Colonic mucosa (tissue), 4 donors: Measurements from ENCODE around the gene WNT5A. TPM values are rescaled to one million over a fixed set of nuclear protein-coding genes. Genes with fewer than 3 reads are reported as not detected.

Experiments
- DNase-seq: peaks from one replicate; pipeline ENCODE4 v3.0.0-alpha.2; 2020
- H3K27ac ChIP-seq: fragments of 200-600 bp; one replicate; pipeline ENCODE4 v1.8.0; 2021
- H3K27me3 ChIP-seq: fragments of 200-600 bp; one replicate; pipeline ENCODE4 v1.8.0; 2021
- H3K36me3 ChIP-seq: fragments of 200-600 bp; one replicate; pipeline ENCODE4 v1.8.0; 2021
- H3K4me1 ChIP-seq: fragments of 200-600 bp; one replicate; pipeline ENCODE4 v1.8.0; 2021; ENCODE audit warnings: mild to moderate bottlenecking
- H3K4me3 ChIP-seq: fragments of 200-600 bp; one replicate; pipeline ENCODE4 v1.8.0; 2021
- H3K9ac ChIP-seq, 2 donors: one replicate each; pipeline ENCODE4 v1.7.0; 2013; ENCODE audit warnings: control low read depth in 2 of 2, low read depth in 2 of 2, low read length in 2 of 2
- H3K9me3 ChIP-seq: fragments of 200-600 bp; one replicate; pipeline ENCODE4 v1.8.0; 2021
- intact Hi-C: fragments of 100-400 bp; cut with DNase I; formaldehyde crosslinking; loops from one replicate; pipeline ENCODE4 v1.14.1; 2022
- total RNA-seq, 2 donors: library from RNA; stranded (reverse); fragmentation: NEBNext Ultra II Directional in 1 of 2; extraction: Animal tissue kit (Norgen Biotek cat#: 25700) in 1 of 2; gene quantifications; one replicate each; pipeline ENCODE4 v1.2.1, GENCODE V29; 2021
- TF ChIP-seq, protein P1 (sequence below): fragments of 200-600 bp; IDR thresholded peaks from one replicate; pipeline ENCODE4 v1.8.0; 2022; ENCODE audit warnings: antibody characterized with exemption, mild to moderate bottlenecking
- donor health status: healthy.
- donor health status: DM: no; HTN: no; CAD: no.
- donor health status: DM: no; HTN: no; CAD: no.

WNT5A gene
- total RNA-seq, 2 donors from 2014 or later: 3.9 to 7.2 TPM

DNA sequence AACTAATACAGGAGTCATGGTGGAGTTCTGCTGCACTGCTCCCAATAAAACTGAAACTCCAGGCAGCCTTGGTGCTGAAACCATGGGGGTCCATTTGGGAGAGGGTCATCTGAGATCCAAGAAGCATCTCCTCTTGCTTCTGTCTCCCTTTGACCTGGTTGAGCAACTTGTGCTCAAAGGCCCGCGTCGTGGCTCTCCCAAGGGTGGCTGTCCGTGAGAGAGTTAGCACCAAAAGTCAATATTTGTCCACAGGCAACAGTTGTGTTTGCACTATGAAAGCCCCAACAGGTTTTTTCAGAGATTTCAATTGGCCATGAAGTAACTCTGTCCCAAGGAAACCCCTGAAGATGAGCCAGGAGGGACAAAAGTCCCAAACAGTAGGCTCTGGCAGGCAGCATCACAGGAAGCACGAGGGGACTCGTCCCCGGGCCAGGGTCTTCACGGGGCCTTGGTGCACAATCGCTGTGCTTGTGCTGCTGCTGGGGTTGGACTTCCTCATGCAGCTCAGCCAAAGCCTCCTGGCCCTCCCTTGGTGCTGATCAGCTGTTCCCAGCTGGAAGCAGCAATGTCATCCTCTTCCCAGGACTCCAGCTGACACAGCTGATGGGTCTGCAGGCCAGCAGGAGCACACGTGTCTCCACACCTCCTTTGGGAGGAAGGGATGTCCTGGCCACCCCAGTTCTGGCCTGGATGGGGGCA, 39.4 kb upstream of the WNT5A start:
- H3K36me3 ChIP-seq: no peaks in the 10 kb centered on the region
- no peaks in the 10 kb centered on the region for H3K27me3 ChIP-seq
- H3K27ac ChIP-seq: peak overlapping the region; percentile 9
- no peaks in the 10 kb centered on the region for H3K4me1 ChIP-seq
- DNase-seq: peak; percentile 47
- no peak overlapping the region for H3K9ac ChIP-seq
- TF ChIP-seq, protein P1, sequence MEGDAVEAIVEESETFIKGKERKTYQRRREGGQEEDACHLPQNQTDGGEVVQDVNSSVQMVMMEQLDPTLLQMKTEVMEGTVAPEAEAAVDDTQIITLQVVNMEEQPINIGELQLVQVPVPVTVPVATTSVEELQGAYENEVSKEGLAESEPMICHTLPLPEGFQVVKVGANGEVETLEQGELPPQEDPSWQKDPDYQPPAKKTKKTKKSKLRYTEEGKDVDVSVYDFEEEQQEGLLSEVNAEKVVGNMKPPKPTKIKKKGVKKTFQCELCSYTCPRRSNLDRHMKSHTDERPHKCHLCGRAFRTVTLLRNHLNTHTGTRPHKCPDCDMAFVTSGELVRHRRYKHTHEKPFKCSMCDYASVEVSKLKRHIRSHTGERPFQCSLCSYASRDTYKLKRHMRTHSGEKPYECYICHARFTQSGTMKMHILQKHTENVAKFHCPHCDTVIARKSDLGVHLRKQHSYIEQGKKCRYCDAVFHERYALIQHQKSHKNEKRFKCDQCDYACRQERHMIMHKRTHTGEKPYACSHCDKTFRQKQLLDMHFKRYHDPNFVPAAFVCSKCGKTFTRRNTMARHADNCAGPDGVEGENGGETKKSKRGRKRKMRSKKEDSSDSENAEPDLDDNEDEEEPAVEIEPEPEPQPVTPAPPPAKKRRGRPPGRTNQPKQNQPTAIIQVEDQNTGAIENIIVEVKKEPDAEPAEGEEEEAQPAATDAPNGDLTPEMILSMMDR: no peak
- H3K4me3 ChIP-seq: no peak overlapping the region
- intact Hi-C loops: no loop called here
- H3K9me3 ChIP-seq: no peaks in the 10 kb centered on the region

GRCh38 chr3:55525436-55525835, 38.3 kb upstream of the WNT5A start:
- Histone ChIP-seq H3K9me3 (no peaks in the 10 kb centered on the region), H3K9ac (no peak overlapping the region), H3K4me3 (no peak overlapping the region), H3K4me1 (no peaks in the 10 kb centered on the region), H3K27ac (no peak overlapping the region), H3K27me3 (no peaks in the 10 kb centered on the region), H3K36me3 (no peaks in the 10 kb centered on the region)
- DNase-seq: no peak
- intact Hi-C loops: no loop called here
- TF ChIP-seq, protein P1: no peak

- DNase-seq: no peak
- intact Hi-C loops: no loop called here
- TF ChIP-seq, protein P1: no peak
Measured at GRCh38 chr3:55524565-55525244, 37.6 kb upstream of the WNT5A start.

DNA sequence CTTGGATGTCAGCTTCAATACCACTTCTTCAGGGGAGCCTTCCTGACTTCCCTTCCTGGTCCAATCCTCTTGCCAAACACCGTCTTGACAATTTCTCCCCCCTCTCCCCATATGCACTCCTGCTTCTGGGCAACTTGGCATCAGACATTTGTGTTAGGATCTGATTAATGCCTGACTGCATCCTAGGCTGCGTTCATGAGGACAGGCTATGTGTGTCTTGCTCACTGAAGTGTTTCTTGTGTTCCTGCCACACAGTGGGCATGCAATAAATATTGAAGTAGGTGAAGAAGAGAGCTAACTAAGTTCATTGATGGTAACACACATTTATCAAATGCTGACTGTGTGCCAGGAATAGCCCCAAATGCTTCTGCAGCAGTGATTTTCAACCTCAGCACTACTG, 36.4 kb upstream of the WNT5A start:
- intact Hi-C loops: no loop called here

More at GRCh38 chr3:55524565-55525244, 37.6 kb upstream of the WNT5A start:
- Histone ChIP-seq H3K27ac (no peak overlapping the region), H3K27me3 (no peaks in the 10 kb centered on the region), H3K4me3 (no peak overlapping the region), H3K9me3 (no peaks in the 10 kb centered on the region), H3K4me1 (no peaks in the 10 kb centered on the region), H3K36me3 (no peaks in the 10 kb centered on the region), H3K9ac (no peak overlapping the region)

GRCh38 chr3:55521738-55522421, 34.8 kb upstream of the WNT5A start:
- TF ChIP-seq, protein P1: no peak
- Histone ChIP-seq H3K36me3 (no peaks in the 10 kb centered on the region), H3K27me3 (no peaks in the 10 kb centered on the region), H3K9ac (no peak overlapping the region), H3K9me3 (no peaks in the 10 kb centered on the region), H3K4me3 (no peak overlapping the region), H3K4me1 (no peaks in the 10 kb centered on the region), H3K27ac (no peak overlapping the region)
- intact Hi-C loops: no loop called here
- no peak for DNase-seq

More for the DNA sequence above, 36.4 kb upstream of the WNT5A start:
- H3K4me3 ChIP-seq: no peak overlapping the region
- H3K9ac ChIP-seq: no peak overlapping the region
- H3K9me3 ChIP-seq: no peaks in the 10 kb centered on the region
- no peaks in the 10 kb centered on the region for H3K36me3 ChIP-seq
- H3K4me1 ChIP-seq: no peaks in the 10 kb centered on the region
- DNase-seq: no peak
- H3K27me3 ChIP-seq: no peaks in the 10 kb centered on the region
- no peak overlapping the region for H3K27ac ChIP-seq
- TF ChIP-seq, protein P1: no peak
